ENCODE data around the gene SNTA1.
"Not testable (repeated sequence)": the region's sequence is repeated elsewhere in the genome, so short reads cannot be mapped to it uniquely, and the experiment has no call there.

Gene SNTA1

DNA sequence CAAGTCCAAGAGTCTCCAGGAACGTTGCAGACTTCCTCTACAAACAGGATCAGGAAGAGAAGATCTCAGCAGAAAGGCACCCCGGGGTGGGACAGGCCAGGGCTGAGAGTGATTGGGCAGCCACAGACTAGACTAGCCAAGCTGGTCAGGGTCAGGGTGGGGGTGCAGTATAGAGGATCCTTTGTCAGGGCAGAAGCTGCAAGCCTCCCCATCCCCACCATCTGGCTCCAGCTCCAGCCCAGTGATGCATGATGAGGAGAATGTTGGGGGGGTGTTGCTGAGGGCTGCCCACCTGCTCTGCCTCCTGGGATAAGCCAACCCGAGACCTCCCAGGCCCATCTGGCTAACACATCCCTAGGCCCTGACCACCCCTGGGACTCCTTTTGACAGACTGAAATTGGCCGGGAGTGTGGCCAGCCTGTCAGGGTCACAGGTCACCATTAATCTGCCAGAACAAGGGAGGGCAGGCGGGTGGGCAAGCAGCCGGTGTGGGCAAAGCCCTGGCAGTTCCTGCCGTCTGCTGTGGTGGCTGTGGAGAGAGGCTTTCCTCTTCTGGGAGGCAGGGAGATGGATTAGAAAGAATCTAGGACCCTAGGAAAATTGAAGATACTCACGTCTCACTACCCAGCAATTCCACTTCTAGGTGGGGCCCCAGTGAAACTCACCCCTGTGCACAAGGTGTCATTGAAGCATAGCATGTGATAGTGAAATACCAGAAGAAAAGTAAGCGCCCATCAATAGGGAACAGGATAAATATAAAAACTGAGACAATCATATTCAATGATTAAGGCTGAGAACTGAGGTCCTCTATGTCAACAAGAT is 22.1 kb upstream of the SNTA1 start:
- DNase-seq (ENCODE audit: low read depth): no peak

GRCh38 chr20:33464759-33465158 is 21.2 kb upstream of the SNTA1 start:
- not testable (repeated sequence) for DNase-seq (ENCODE audit: low read depth)

DNA sequence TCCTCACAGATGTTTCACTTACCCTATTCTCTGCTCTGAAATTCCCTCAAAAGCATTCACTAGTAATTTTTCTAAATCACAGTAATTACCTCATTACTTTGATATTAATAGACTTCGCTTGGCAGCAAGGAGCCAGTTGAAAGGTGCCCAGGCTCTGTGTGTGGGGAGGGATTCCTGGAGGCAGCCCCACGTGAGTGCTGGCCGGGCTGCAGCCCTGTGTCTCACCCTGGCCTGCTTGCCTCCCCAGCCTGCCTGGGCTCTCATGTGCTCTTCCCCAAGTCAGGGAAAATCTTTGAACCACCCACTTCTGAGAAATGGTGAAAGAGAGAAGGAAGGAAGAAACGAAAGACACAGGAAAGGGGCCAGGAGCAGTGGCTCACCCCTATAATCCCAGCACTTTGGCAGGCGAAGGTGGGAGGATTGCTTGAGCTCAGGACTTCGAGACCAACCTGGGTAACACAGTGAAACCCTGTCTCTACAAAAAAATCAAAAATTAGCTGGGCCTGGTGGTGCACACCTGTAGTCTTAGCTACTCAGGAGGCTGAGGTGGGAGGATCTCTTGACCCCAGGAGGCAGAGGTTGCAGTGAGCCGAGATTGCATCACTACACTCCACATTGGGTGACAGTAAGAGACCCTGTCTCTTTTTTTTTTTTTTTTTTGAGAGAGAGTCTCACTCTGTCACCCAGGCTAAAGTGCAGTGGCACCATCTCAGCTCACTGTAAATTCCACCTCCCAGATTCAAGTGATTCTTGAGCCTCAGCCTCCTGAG is 20.0 kb upstream of the SNTA1 start:
- no peak for DNase-seq (ENCODE audit: low read depth)

DNA sequence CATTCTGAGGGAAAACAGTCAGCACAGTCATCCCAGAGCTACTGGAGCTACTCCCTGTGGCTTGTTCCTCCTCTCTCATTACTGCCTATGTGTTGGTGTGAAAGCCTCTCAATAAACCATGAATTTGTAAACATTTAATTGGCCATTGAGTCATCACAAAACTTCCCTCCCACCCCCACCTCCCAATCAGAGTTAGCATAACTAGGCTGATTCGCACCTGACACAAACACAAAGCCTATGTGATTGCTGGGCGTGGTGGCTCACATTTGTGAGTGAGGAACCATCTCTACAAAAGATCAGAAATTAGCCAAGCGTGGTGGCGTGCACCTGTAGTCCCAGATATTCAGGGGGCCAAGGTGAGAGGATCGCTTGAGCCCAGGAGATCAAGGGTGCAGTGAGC is 17.1 kb upstream of the SNTA1 start:
- no peak for DNase-seq (ENCODE audit: low read depth)

GRCh38 chr20:33459599-33459998 is 16.0 kb upstream of the SNTA1 start:
- no peak for DNase-seq (ENCODE audit: low read depth)

- peak; percentile 72 for DNase-seq (ENCODE audit: low read depth)
Measured at GRCh38 chr20:33456916-33457642, 13.5 kb upstream of the SNTA1 start.

GRCh38 chr20:33450867-33451266 is 7.3 kb upstream of the SNTA1 start:
- no peak for DNase-seq (ENCODE audit: low read depth)

DNA sequence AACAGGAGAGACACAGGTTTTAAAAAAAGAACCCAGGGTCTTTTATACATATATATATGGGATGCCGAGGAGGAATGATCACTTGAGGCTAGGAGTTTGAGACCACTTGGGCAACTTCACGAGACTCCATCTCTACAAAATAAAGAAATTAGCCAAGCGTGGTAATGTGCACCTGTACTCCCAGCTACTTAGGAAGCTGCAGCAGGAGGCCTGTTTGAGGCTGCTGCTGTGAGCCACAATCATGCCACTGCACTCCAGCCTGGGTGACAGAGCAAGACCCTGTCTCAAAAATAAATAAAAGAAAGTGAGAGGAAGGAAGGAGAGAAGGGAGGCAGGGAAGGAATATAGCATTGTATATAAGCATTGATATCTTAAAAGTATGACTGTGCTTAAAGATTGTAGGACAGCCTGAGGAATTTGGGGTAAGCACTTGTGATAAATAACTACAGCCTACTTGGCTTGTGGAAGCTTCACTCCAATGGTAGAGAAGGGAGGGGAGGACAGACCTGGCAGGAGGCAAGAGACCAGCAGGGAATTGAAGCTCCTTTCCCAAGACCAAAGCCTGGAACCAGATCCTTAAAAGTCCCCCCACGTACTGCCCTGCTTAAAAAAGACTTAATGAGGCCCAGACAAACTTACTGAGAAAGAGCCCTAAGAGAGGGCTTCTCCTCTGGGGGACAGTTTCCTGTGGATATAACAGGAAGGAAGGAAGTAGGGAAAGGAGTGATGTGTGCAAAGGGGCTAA is 2.5 kb upstream of the SNTA1 start:
- DNase-seq (ENCODE audit: low read depth): no peak

DNA sequence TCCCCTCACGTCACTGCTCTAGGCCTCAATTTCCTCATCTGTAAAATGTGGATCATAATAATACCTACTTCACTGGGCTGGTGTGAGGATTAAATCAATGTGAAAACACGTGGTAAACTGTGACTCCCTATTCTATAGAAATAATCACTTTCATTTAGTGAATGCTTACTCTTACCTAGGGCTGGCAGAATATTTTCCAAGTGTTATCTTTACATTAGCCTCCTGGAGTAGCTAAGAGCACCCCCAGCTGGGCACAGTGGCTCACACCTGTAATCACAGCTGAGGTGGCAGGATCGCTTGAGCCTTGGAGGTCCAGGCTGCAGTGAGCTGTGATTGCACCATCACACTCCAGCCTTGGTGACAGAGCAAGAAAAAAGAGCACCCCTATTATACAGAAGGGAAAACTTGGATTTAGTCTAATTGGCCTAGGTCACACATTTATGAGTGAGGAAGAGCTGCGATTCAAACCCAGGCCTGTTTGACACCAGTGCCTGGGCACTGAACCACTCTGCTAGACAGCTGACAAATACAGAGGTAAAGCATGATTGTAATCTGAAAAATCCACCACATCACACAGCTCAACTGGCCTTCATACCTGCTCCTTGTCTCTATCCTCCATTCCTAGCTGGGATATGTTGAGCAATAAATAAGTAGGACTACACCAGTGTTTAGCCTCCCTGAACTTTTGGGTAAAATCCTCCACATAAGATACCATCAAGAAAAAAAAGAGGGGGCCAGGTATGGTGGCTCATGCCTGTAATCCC is 1.4 kb upstream of the SNTA1 start:
- DNase-seq (ENCODE audit: low read depth): no peak

DNA sequence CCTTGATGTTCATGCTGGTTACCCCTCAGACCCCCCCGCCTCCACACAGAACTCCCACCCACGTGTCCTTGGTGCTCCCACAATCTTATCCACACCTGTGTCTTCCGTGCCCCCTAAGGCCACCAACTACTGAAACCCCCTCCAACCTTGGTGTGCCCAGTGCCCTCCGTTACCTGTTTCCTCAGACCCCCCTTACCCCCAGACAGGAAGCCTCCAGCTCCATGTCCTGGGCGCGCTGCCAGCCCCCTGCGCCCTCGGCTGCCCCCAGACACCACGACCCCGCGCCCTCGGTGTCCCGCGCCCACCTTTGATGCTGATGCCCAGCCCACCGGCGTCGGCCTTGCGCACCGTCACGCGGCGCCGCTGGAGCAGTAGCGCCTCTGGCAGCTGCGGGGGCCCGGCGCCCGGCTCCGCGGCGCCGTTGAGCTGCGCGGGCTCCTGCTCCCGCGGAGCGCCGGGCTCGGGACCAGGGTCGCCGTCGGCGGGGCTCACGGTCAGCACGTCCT is 504 bp downstream of the SNTA1 start:
- no peak for DNase-seq (ENCODE audit: low read depth)

- no peak for DNase-seq (ENCODE audit: low read depth)
Measured at GRCh38 chr20:33442136-33443005, 1.2 kb downstream of the SNTA1 start.

DNA sequence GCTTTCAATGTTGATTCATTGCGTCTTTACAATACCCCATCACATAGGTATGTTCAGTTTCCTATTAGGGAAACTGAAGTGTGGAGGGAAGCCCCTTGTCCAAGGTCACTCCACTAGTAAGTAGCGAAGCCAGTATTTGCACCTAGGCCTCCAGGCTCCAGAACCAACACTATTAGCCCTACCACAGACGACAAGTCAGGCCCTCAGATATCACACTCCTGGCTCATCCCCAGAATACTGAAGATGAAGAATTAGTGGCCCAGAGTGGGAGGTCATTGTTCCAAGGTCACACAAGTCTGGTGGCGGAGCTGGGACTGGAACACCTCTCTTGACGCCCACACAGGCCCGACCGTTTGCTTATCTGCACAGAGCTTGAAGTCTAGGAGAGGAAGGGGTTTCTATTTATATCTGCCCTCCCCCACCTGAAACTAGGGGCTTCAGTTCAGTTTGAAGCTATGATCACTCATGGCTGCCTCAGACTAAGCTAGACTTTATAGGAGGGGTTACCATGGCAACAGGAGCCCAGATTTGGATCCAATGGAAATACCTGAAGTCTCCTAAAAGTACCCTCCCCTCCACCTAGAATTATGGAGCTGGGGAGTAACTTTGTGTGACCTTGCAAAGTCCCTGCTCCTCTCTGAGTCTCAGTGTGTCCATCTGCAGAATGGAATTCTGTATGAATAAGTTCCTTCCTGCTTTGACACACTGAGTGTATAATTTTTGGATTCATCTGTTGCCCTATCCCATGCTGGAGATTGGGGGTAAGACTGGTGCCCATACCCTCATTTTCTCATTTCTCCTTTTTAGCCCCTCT is 2.2 kb downstream of the SNTA1 start:
- no peak for DNase-seq (ENCODE audit: low read depth)

DNA sequence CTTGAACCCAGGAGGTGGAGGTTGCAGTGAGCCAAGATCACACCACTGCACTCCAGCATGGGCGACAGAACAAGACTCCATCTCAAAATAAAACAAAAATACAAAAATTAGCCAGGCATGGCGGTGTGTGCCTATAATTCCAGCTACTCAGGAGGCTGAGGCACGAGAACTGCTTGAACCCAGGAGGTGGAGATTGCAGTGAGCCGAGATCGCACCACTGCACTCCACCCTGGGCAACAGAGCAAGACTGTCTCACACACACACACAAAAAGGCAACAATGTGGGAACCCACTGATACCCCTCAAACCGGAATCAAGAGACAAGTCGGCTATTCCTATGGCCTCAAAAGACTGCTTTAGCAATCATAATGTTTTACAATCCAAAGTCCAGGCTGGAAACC is 3.0 kb downstream of the SNTA1 start:
- not testable (repeated sequence) for DNase-seq (ENCODE audit: low read depth)

- DNase-seq (ENCODE audit: low read depth): no peak
Measured at GRCh38 chr20:33438481-33438880, 5.1 kb downstream of the SNTA1 start.

DNA sequence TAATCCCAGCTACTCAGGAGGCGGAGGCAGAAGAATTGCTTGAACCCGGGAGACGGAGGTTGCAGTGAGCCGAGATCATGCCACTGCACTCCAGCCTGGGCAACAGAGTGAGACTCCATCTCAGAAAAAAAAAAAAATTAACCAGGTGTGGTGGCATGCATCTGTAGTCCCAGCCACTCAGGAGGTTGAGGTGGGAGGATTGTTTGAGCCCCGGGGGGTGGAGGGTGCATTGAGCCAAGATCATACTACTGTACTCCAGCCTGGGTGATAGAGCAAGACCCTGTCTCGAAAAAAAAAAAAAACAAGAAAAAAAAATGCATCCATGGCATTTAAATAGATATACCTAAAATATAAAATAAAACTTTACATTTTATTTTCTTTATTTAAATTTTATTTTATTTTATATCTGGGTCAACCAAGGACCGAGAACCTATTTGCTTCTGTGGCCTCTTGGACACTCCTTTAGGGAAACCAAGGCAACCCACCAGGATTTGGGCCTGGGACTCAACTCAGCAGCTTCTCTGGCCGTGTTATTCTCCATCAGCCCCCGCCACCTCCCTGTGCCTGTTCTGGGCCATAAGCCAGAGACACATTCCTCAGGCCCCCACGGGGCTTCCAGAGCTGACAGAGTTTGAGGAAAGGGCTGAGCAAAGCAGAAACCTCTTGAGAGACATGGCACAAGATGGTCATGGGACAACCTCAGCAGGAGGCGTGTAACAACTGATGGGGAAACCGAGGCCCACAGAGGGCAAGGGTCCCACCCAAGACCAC is 6.2 kb downstream of the SNTA1 start:
- DNase-seq (ENCODE audit: low read depth): no peak

DNA sequence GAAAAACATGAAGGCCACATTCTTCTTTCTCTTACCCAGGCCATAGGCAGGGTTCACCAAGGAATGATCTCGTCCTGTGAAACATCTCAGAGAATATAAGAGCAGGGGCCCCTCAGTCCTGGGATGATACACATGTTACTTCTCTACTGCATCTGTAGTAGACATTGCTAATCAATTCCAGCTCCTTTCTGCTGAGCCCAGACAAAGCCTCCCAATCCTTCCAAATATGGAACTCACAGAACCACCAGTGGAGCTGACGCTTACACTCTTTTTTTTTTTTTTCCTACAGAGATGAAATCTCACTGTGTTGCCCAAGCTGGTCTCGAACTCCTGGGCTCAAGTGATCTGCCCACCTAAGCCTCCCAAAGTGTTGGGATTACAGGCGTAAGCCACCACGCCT is 9.1 kb downstream of the SNTA1 start:
- no peak for DNase-seq (ENCODE audit: low read depth)

DNA sequence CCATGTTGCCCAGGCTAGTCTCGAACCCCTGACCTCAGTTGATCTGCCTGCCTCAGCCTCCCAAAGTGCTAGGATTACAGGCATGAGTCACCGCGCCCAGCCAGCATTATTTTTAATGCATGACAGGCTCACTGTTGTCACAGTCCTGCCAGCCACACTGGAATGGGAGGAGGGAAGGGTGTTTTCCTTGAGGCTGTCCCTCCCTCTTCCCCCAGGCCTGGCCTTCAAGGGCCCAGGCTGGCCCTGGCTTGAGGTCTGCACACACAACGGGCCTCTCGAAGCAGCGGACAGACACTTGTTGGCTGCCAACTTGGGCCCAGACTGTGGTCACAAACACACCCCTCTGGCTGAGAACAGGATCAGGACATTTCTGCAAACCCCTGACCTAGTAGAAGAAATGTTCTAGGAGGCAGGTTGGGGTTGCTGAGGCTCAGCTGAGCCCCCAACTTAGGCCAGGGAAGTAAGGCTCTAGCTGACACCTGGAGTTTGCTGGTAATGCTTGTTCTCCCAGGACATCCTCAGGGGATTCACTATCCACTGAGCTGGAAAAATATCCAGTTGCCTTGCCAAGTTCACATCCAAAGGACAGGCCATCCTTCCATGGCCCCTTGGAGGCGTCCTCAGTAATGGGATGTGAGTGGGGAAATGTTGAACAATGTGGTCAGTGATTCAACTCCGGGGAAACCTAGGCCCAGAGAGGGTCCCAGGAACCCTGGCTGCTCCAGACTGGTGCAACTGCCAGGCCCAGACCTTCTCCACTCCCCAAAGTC is 9.9 kb downstream of the SNTA1 start:
- DNase-seq (ENCODE audit: low read depth): no peak
